Thoracic aorta (tissue), 2 donors: ENCODE results near the gene OBP2A. TPM values are rescaled to one million over a fixed set of nuclear protein-coding genes. Genes with fewer than 3 reads are reported as not detected.
"Not testable (repeated sequence)": the region's sequence is repeated elsewhere in the genome, so short reads cannot be mapped to it uniquely, and the experiment has no call there.

Source experiments
- ATAC-seq: fragments of 150-250 bp; one replicate; pipeline ENCODE4 v1.8.0; 2017; ENCODE audit warnings: low read depth; ENCODE audit not compliant: insufficient number of reproducible peaks, low FRiP score
- DNase-seq: peaks from one replicate; pipeline ENCODE4 v3.0.0-alpha.2; 2020; ENCODE audit warnings: low spot score
- H3K27ac ChIP-seq, 2 donors: fragments of 200-600 bp; sonication (generic); 1 replicate in 1 of 2; 2 replicates in 1 of 2; pipeline ENCODE4 v1.5.1; 2016; ENCODE audit warnings: mild to moderate bottlenecking in 2 of 2, moderate library complexity in 2 of 2
- H3K27me3 ChIP-seq: fragments of 200-600 bp; sonication (generic); replicated peaks from 2 replicates; pipeline ENCODE4 v1.6.0; 2016; ENCODE audit warnings: mild to moderate bottlenecking; ENCODE audit not compliant: insufficient read depth
- H3K36me3 ChIP-seq: fragments of 200-600 bp; sonication (generic); one replicate; pipeline ENCODE4 v1.5.1; 2016
- H3K4me1 ChIP-seq, 2 donors: fragments of 200-600 bp; sonication (generic); 1 replicate in 1 of 2; 2 replicates in 1 of 2; pipeline versions ENCODE4 v1.5.1 to v1.6.0; 2016; ENCODE audit warnings: low read depth in 2 of 2, mild to moderate bottlenecking in 1 of 2; ENCODE audit not compliant: control insufficient read depth in 1 of 2
- H3K4me3 ChIP-seq: fragments of 200-600 bp; sonication (generic); 2 replicates; pipeline ENCODE4 v1.5.1; 2016; ENCODE audit warnings: mild to moderate bottlenecking
- H3K9me3 ChIP-seq: fragments of 200-600 bp; sonication (generic); 2 replicates; pipeline ENCODE4 v1.5.1; 2016
- CTCF ChIP-seq: fragments of 200-600 bp; sonication (generic); IDR thresholded peaks from one replicate; pipeline ENCODE4 v1.5.1; 2019; ENCODE audit warnings: antibody characterized with exemption
- total RNA-seq, 2 donors: library from RNA; depleted of rRNA; stranded (reverse); fragments of >200 nt; gene quantifications; one replicate each; pipeline versions ENCODE4 v1.1.0 to v1.2.3, GENCODE V29; 2016

Gene OBP2A
- total RNA-seq, 2 donors from 2014 or later, result not detected

- Histone ChIP-seq H3K27me3 (no peaks in the 10 kb centered on the region), H3K4me3 (no peak overlapping the region), H3K27ac (no peak overlapping the region), H3K9me3 (no peaks in the 10 kb centered on the region), H3K36me3 (no peaks in the 10 kb centered on the region), H3K4me1 (no peaks in the 10 kb centered on the region)
- no peak for TF ChIP-seq CTCF
- ATAC-seq, result no peak
- no peak for DNase-seq
Measured at GRCh38 chr9:135533674-135534073, 12.3 kb upstream of the OBP2A start.

GRCh38 chr9:135534192-135534711 is 11.7 kb upstream of the OBP2A start:
- not testable (repeated sequence) for ATAC-seq

GRCh38 chr9:135534826-135535225 is 11.1 kb upstream of the OBP2A start:
- not testable (repeated sequence) for H3K4me1 ChIP-seq, H3K36me3 ChIP-seq, H3K27me3 ChIP-seq, DNase-seq, ATAC-seq, H3K9me3 ChIP-seq, H3K4me3 ChIP-seq, H3K27ac ChIP-seq

More at GRCh38 chr9:135534192-135534711, 11.7 kb upstream of the OBP2A start:
- H3K4me1 ChIP-seq, DNase-seq, H3K4me3 ChIP-seq, H3K9me3 ChIP-seq, H3K36me3 ChIP-seq, H3K27me3 ChIP-seq, H3K27ac ChIP-seq: not testable (repeated sequence)

- not testable (repeated sequence) for DNase-seq, H3K27ac ChIP-seq, H3K36me3 ChIP-seq, ATAC-seq, H3K4me3 ChIP-seq, H3K27me3 ChIP-seq, H3K4me1 ChIP-seq, H3K9me3 ChIP-seq
Measured at GRCh38 chr9:135535631-135536030, 10.3 kb upstream of the OBP2A start.

- no peak overlapping the region for H3K4me3 ChIP-seq
- no peaks in the 10 kb centered on the region for H3K9me3 ChIP-seq
- no peaks in the 10 kb centered on the region for H3K27me3 ChIP-seq
- no peaks in the 10 kb centered on the region for H3K36me3 ChIP-seq
- TF ChIP-seq CTCF, result no peak
- no peaks in the 10 kb centered on the region for H3K4me1 ChIP-seq
- ATAC-seq, result no peak
- H3K27ac ChIP-seq, result no peak overlapping the region
- no peak for DNase-seq
Measured at GRCh38 chr9:135536216-135536615, 9.7 kb upstream of the OBP2A start.

- not testable (repeated sequence) for H3K4me3 ChIP-seq, H3K4me1 ChIP-seq, H3K27me3 ChIP-seq, ATAC-seq, H3K27ac ChIP-seq, H3K36me3 ChIP-seq, DNase-seq, H3K9me3 ChIP-seq
Measured at GRCh38 chr9:135543262-135543894, 2.5 kb upstream of the OBP2A start.

- H3K4me1 ChIP-seq, result no peaks in the 10 kb centered on the region
- no peak for TF ChIP-seq CTCF
- no peaks in the 10 kb centered on the region for H3K36me3 ChIP-seq
- H3K27me3 ChIP-seq, result no peaks in the 10 kb centered on the region
- H3K4me3 ChIP-seq, result no peak overlapping the region
- no peak for DNase-seq
- H3K9me3 ChIP-seq, result no peaks in the 10 kb centered on the region
- no peak for ATAC-seq
- H3K27ac ChIP-seq, result no peak overlapping the region
Measured at GRCh38 chr9:135544981-135545635, 818 bp upstream of the OBP2A start.

- not testable (repeated sequence) for DNase-seq, H3K36me3 ChIP-seq, H3K27me3 ChIP-seq, ATAC-seq, H3K4me3 ChIP-seq, H3K9me3 ChIP-seq, H3K4me1 ChIP-seq, H3K27ac ChIP-seq
Measured at GRCh38 chr9:135546792-135547617, 1.1 kb downstream of the OBP2A start.
